H1 (cell line): ENCODE data around the gene EFCAB6. TPM values are rescaled to one million over a fixed set of nuclear protein-coding genes. Genes with fewer than 3 reads are reported as not detected.

Experiments used
- CTCF ChIA-PET: fragments of 300-600 bp; sonication (Branson Sonifier 250); formaldehyde crosslinking; loops from one replicate; lab custom pipeline; 2021; ENCODE audit not compliant: partially characterized antibody; lab: Charles Lee
- POLR2A ChIA-PET: fragments of 300-600 bp; sonication (Branson Sonifier 250); formaldehyde crosslinking; loops from one replicate; lab custom pipeline; 2021; ENCODE audit warnings: inconsistent platforms; ENCODE audit not compliant: partially characterized antibody; lab: Charles Lee
- DNase-seq, 2 experiments: peaks; one replicate each; pipeline versions ENCODE4 v3.0.0 to v3.0.0-alpha.2; 2010 to 2022; ENCODE audit warnings: low spot score in 2 of 2, low read depth in 1 of 2, mixed read lengths in 1 of 2
- FAIRE-seq: peaks from 2 replicates; lab custom pipeline; 2011; peaks lifted over from hg19 to GRCh38; lab: Jason Lieb, UNC
- H2AFZ ChIP-seq: 2 replicates; pipeline ENCODE4 v1.8.1; 2012; ENCODE audit warnings: low read length, inconsistent platforms
- H2AK5ac ChIP-seq: 2 replicates; pipeline ENCODE4 v1.6.1; 2013; ENCODE audit warnings: low read depth, low read length
- H2BK120ac ChIP-seq: replicated peaks from 2 replicates; pipeline ENCODE3; 2013; ENCODE audit warnings: low read depth, low read length, inconsistent platforms
- H2BK12ac ChIP-seq: 2 replicates; pipeline ENCODE4 v1.6.1; 2013; ENCODE audit warnings: low read depth, low read length
- H2BK15ac ChIP-seq: 2 replicates; pipeline ENCODE4 v1.6.1; 2013; ENCODE audit warnings: low read length
- H2BK20ac ChIP-seq: 2 replicates; pipeline ENCODE4 v1.6.1; 2013; ENCODE audit warnings: low read length
- H2BK5ac ChIP-seq: 2 replicates; pipeline ENCODE4 v1.6.1; 2013; ENCODE audit warnings: low read depth, low read length
- H3K14ac ChIP-seq: 2 replicates; pipeline ENCODE4 v1.6.1; 2013; ENCODE audit warnings: inconsistent platforms; ENCODE audit not compliant: insufficient read length
- H3K18ac ChIP-seq: 2 replicates; pipeline ENCODE4 v1.6.1; 2013; ENCODE audit warnings: low read length; ENCODE audit errors: extremely low read depth
- H3K23ac ChIP-seq: 2 replicates; pipeline ENCODE4 v1.6.1; 2013; ENCODE audit warnings: inconsistent platforms; ENCODE audit not compliant: insufficient read length
- H3K23me2 ChIP-seq: 2 replicates; pipeline ENCODE4 v1.6.1; 2013; ENCODE audit warnings: low read depth, low read length
- H3K27ac ChIP-seq: 2 replicates; pipeline ENCODE4 v1.6.1; 2011; ENCODE audit warnings: low read depth, low read length, inconsistent platforms
- H3K27me3 ChIP-seq, 4 experiments: replicated peaks in 1 of 4; 1 replicate in 1 of 4; 2 replicates in 3 of 4; pipeline versions ENCODE4 v1.6.1 to v1.8.1; 2011 to 2013; ENCODE audit warnings: low read length in 3 of 4, mild to moderate bottlenecking in 3 of 4, inconsistent platforms in 2 of 4, mixed read lengths in 2 of 4, moderate library complexity in 1 of 4; ENCODE audit not compliant: control insufficient read depth in 3 of 4, insufficient read depth in 3 of 4; ENCODE audit errors: extremely low read depth in 1 of 4
- H3K36me3 ChIP-seq, 4 experiments: 2 replicates each; pipeline versions ENCODE4 v1.6.1 to v1.8.1; 2011 to 2013; ENCODE audit warnings: mild to moderate bottlenecking in 4 of 4, low read length in 3 of 4, moderate library complexity in 2 of 4, control low read depth in 1 of 4, inconsistent platforms in 1 of 4; ENCODE audit not compliant: insufficient read depth in 4 of 4, control insufficient read depth in 2 of 4
- H3K4ac ChIP-seq: replicated peaks from 2 replicates; pipeline ENCODE3; 2013; ENCODE audit warnings: low read length, low read depth, mixed read lengths, inconsistent platforms; ENCODE audit not compliant: insufficient read length
- H3K4me1 ChIP-seq, 4 experiments: replicated peaks in 1 of 4; 1 replicate in 1 of 4; 2 replicates in 3 of 4; pipeline versions ENCODE4 v1.6.1 to v1.8.1; 2011 to 2013; ENCODE audit warnings: low read length in 3 of 4, inconsistent platforms in 2 of 4, mixed read lengths in 1 of 4; ENCODE audit not compliant: insufficient read depth in 4 of 4, control insufficient read depth in 3 of 4
- H3K4me2 ChIP-seq, 2 experiments: 2 replicates each; pipeline versions ENCODE4 v1.6.1 to v1.8.1; 2011 to 2013; ENCODE audit warnings: low read depth in 2 of 2, low read length in 2 of 2, control low read depth in 1 of 2, inconsistent platforms in 1 of 2, mild to moderate bottlenecking in 1 of 2; ENCODE audit not compliant: insufficient read depth in 1 of 2
- H3K4me3 ChIP-seq, 4 experiments: fragments of 200-600, 300-600 bp in 1 of 4; sonication (generic), shearing (Covaris generic), sonication (Bioruptor Twin) in 1 of 4; 2 replicates each; pipeline versions ENCODE4 v1.5.1 to v1.8.1; 2011 to 2016; ENCODE audit warnings: low read length in 4 of 4, low read depth in 3 of 4, control low read depth in 2 of 4, inconsistent platforms in 2 of 4, mild to moderate bottlenecking in 2 of 4, mixed read lengths in 1 of 4, moderate library complexity in 1 of 4; ENCODE audit not compliant: insufficient read depth in 2 of 4; ENCODE audit errors: extremely low read depth in 1 of 4
- H3K56ac ChIP-seq: replicated peaks from 2 replicates; pipeline ENCODE3; 2013; ENCODE audit warnings: low read depth, mild to moderate bottlenecking, mixed read lengths, low read length, inconsistent platforms; ENCODE audit not compliant: insufficient read length
- H3K79me1 ChIP-seq: 2 replicates; pipeline ENCODE4 v1.6.1; 2013; ENCODE audit warnings: low read depth, low read length, control low read depth
- H3K79me2 ChIP-seq, 2 experiments: 2 replicates each; pipeline versions ENCODE4 v1.6.1 to v1.8.1; 2012 to 2013; ENCODE audit warnings: low read length in 2 of 2, mild to moderate bottlenecking in 2 of 2, inconsistent platforms in 1 of 2; ENCODE audit not compliant: insufficient read depth in 2 of 2, control insufficient read depth in 1 of 2
- H3K9ac ChIP-seq, 4 experiments: replicated peaks in 1 of 4; 1 replicate in 1 of 4; 2 replicates in 3 of 4; pipeline versions ENCODE4 v1.6.1 to v1.8.1; 2011 to 2013; ENCODE audit warnings: low read depth in 3 of 4, low read length in 3 of 4, control low read depth in 2 of 4, mild to moderate bottlenecking in 2 of 4, moderate library complexity in 2 of 4, inconsistent platforms in 1 of 4; ENCODE audit errors: extremely low read depth in 1 of 4
- H3K9me3 ChIP-seq, 2 experiments: 2 replicates each; pipeline versions ENCODE4 v1.6.1 to v1.8.1; 2012 to 2013; ENCODE audit warnings: mild to moderate bottlenecking in 2 of 2, moderate library complexity in 2 of 2, control low read depth in 1 of 2, inconsistent platforms in 1 of 2, low read depth in 1 of 2, low read length in 1 of 2, mixed read lengths in 1 of 2; ENCODE audit not compliant: insufficient read depth in 2 of 2
- H4K20me1 ChIP-seq, 2 experiments: replicated peaks in 1 of 2; 2 replicates each; pipeline versions ENCODE3 to v1.8.1; 2011 to 2013; ENCODE audit warnings: inconsistent platforms in 2 of 2, low read length in 2 of 2, mild to moderate bottlenecking in 1 of 2; ENCODE audit not compliant: insufficient read depth in 2 of 2, control insufficient read depth in 1 of 2
- H4K5ac ChIP-seq: 2 replicates; pipeline ENCODE4 v1.6.1; 2013; ENCODE audit warnings: low read length, low read depth, mixed read lengths, inconsistent platforms; ENCODE audit not compliant: insufficient read length
- H4K8ac ChIP-seq: 2 replicates; pipeline ENCODE4 v1.8.0; 2013; ENCODE audit warnings: mild to moderate bottlenecking, moderate library complexity, low read length, inconsistent platforms; ENCODE audit not compliant: insufficient read depth; ENCODE audit errors: extremely low read depth
- H4K91ac ChIP-seq: replicated peaks from 2 replicates; pipeline ENCODE3; 2013; ENCODE audit warnings: low read length, mixed read lengths, inconsistent platforms; ENCODE audit not compliant: insufficient read length
- ATF2 ChIP-seq: IDR thresholded peaks from 2 replicates; pipeline ENCODE4 v1.6.1; 2012; ENCODE audit warnings: low read length, inconsistent platforms
- BRCA1 ChIP-seq: IDR thresholded peaks from 2 replicates; pipeline ENCODE4 v1.6.1; 2012; ENCODE audit warnings: low read depth, low read length, improper control_type of control experiment
- JUN ChIP-seq: IDR thresholded peaks from 2 replicates; pipeline ENCODE4 v1.6.1; 2011; ENCODE audit warnings: low read depth, mild to moderate bottlenecking, improper control_type of control experiment, low read length
- MAX ChIP-seq: IDR thresholded peaks from 2 replicates; pipeline ENCODE4 v1.6.1; 2012; ENCODE audit warnings: inconsistent platforms
- WGBS, 2 experiments: shearing (Covaris generic) in 1 of 2; methylation state at CpG; one replicate each; pipeline versions ENCODE4 v1.1.6 to v1.1.7; 2013 to 2015; ENCODE audit warnings: low lambda C conversion rate in 2 of 2, mixed read lengths in 2 of 2, inconsistent platforms in 1 of 2, low coverage in 1 of 2, missing lambda C conversion rate in 1 of 2; ENCODE audit not compliant: insufficient replicate concordance in 2 of 2, insufficient coverage in 1 of 2, insufficient read length in 1 of 2; ENCODE audit errors: extremely low coverage in 1 of 2, missing lambda C conversion rate in 1 of 2; 5-methylcytosine and 5-hydroxymethylcytosine counted together
- polyA plus RNA-seq, 7 experiments: library from polyadenylated mRNA; depleted of rRNA in 3 of 7; stranded (reverse) in 5 of 7; unstranded in 2 of 7; fragments of >200 nt in 5 of 7; fragments of 200-250 nt in 2 of 7; gene quantifications; 1 replicate in 5 of 7; 2 replicates in 1 of 7; 4 replicates in 1 of 7; pipeline versions ENCODE4 v1.2.1 to v1.2.3, GENCODE V29; 2011 to 2013; ENCODE audit warnings: missing spikeins in 2 of 7, mixed read lengths in 2 of 7
- total RNA-seq: library from RNA; stranded (reverse); fragmentation: NEBNext Ultra II Directional; extraction: Animal tissue kit (Norgen Biotek cat#: 25700); gene quantifications from 2 replicates; pipeline ENCODE4 v1.2.1, GENCODE V29; 2021

The EFCAB6 gene
- total and polyA plus RNA-seq, 2 of the 8 experiments (the other 6 are each of a cell fraction or from before 2014, with no cell fraction given), result 0.32 to 1.7 TPM

GRCh38 chr22:43849731-43850130 is 37.6 kb upstream of the EFCAB6 start:
- Histone ChIP-seq H2BK5ac (no peak overlapping the region), H3K4ac (no peak overlapping the region)
- 84% methylated on average over 12 of the region's 13 CpGs; no CpG with 5 or more reads in 1 of the 2 experiments for WGBS, 2 experiments
- TF ChIP-seq MAX (no peak), BRCA1 (no peak), ATF2 (no peak), JUN (no peak)

More at GRCh38 chr22:43849731-43850130, 37.6 kb upstream of the EFCAB6 start:
- Histone ChIP-seq H3K79me1 (peaks cover 51% of the 10 kb centered on the region), H2BK120ac (no peak overlapping the region), H3K27ac (no peak overlapping the region), H3K9ac (no peak overlapping the region; a peak in 1 of 7 replicates), H4K20me1 (peaks cover 13 to 28% of the 10 kb centered on the region in 2 experiments), H3K36me3 (no peaks in the 10 kb centered on the region), H3K9me3 (no peaks in the 10 kb centered on the region), H3K14ac (no peak overlapping the region), H3K4me1 (peaks cover 0 to 13% (median 1%) of the 10 kb centered on the region in 4 experiments; a peak in 5 of 7 replicates), H3K27me3 (no peaks in the 10 kb centered on the region), H3K4me3 (no peak overlapping the region), H2AFZ (no peak overlapping the region), H3K4me2 (no peak overlapping the region), H2BK20ac (no peak overlapping the region), H2AK5ac (no peak overlapping the region), H3K23me2 (peaks cover 4% of the 10 kb centered on the region; the same call in 1 of the 2 replicates), H2BK15ac (no peak overlapping the region), H3K56ac (no peak overlapping the region), H3K79me2 (peaks cover 0 to 68% of the 10 kb centered on the region in 2 experiments; a peak in 3 of 4 replicates), H4K8ac (no peak overlapping the region), H4K5ac (no peak overlapping the region), H4K91ac (no peak overlapping the region), H3K18ac (no peak overlapping the region), H2BK12ac (0 out of 2 replicates have a peak overlapping the region, but pooled peaks have one; percentile 50), H3K23ac (no peak overlapping the region)
- CTCF ChIA-PET, result interaction anchor here (0.6 to 2.8 kb wide), 7 partner anchors 8 to 1155 kb away, joined by 3 to 15 read pairs (median 5); no protein-coding TSS in a partner anchor
- DNase-seq, result no peak
- FAIRE-seq, result no peak
- POLR2A ChIA-PET, result interaction anchor here (1.6 kb wide), 1 partner anchor 18 kb away, joined by 3 read pairs; no protein-coding TSS in a partner anchor
